ENCODE results near the gene ZBTB38.

DNA sequence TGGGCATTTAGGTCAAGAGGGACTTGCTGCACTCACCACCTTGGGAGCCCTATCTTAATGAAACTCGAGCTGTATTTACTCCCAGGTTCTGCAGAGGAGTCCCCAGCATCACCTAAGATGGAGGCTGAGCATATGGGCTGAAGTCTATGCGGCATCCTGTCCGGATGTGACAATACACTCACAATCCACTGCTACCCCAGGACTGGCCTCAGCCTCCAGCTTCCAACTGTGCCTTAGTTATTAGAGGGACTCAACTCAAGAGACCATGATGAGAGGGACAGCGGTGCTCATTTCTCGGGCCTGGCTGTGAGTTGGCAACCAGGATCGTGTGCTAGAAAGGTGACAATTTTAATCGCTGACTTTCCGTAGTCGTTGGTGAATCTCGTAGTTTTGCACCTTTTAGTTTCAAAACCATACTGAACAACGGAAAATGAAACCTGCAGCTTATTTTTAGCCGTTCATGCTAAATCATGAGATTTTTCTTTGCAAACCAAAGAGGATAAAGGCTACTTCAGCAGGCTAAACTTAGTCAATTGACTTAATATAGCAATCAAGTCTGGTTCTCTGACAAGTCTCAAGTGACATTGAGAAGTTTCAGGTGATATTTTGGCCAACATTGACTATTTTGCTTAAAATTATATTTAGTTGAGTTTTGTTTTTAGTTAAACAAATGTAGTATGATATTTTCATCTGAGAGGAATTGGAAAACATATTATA lies 11.1 kb downstream of the ZBTB38 start:
- TF ChIP-seq CTCF (IDR thresholded peaks at IDR 0.05) = no peak
- no peak for TF ChIP-seq POLR2AphosphoS5 (IDR thresholded peaks at IDR 0.05)
- no peak for TF ChIP-seq POLR2A (IDR thresholded peaks at IDR 0.05)

All from suprapubic skin (tissue), 4 donors.